ENCODE data around the gene ZNF433. TPM values are rescaled to one million over a fixed set of nuclear protein-coding genes. Genes with fewer than 3 reads are reported as not detected.

ZNF433 gene
- polyA plus RNA-seq, 1 of the 3 experiments (the other 2 are of a cell fraction), result 1.9 TPM

GRCh38 chr19:11978492-11979100 lies 56.9 kb downstream of the ZNF433 start (continued):
- TF ChIP-seq RXRA (IDR thresholded peaks at IDR 0.05; ENCODE audit: borderline replicate concordance, low read depth), result no peak
- no peak for TF ChIP-seq POLR2AphosphoS5 (IDR thresholded peaks at IDR 0.05; ENCODE audit: low read depth, low read length)
- no peak for TF ChIP-seq CTCF (IDR thresholded peaks at IDR 0.05)
- TF ChIP-seq FOXJ3 (CRISPR knock-in tag; IDR thresholded peaks at IDR 0.05), result no peak
- TF ChIP-seq RCOR1 (IDR thresholded peaks at IDR 0.05; ENCODE audit: low read length), result no peak
- no peak for TF ChIP-seq IRF3 (IDR thresholded peaks at IDR 0.05; ENCODE audit: low read depth, low read length)
- no peak for TF ChIP-seq SMC3 (IDR thresholded peaks at IDR 0.05; ENCODE audit: low read depth, low read length)
- TF ChIP-seq MEF2A (IDR thresholded peaks at IDR 0.05; ENCODE audit: borderline replicate concordance, low read depth), result no peak

- no peak overlapping the region for H3K4me3 ChIP-seq (ENCODE audit: low read depth in 2 of 2, low read length in 1 of 2)
- no peaks in the 10 kb centered on the region for H3K9me2 ChIP-seq
- no peak overlapping the region for H2AFZ ChIP-seq (ENCODE audit: low read depth)
- H3K27ac ChIP-seq (ENCODE audit: low read depth in 2 of 2, low read length in 1 of 2), result no peak overlapping the region
- H3K9ac ChIP-seq, result no peak overlapping the region
- no peak overlapping the region for H3K4me2 ChIP-seq
- H4K20me1 ChIP-seq (ENCODE audit: insufficient read depth), result no peaks in the 10 kb centered on the region
- no peaks in the 10 kb centered on the region for H3F3A ChIP-seq (replicated peaks; ENCODE audit: insufficient read depth)
- DNase-seq, result no peak
- no peaks in the 10 kb centered on the region for H3K36me3 ChIP-seq (replicated peaks in 1 of 2; ENCODE audit: control insufficient read depth in 1 of 2, insufficient read depth in 2 of 2, low read length in 1 of 2)
- no peaks in the 10 kb centered on the region for H3K27me3 ChIP-seq (ENCODE audit: insufficient read depth)
- WGBS (ENCODE audit: low lambda C conversion rate), result 45% methylated on average over 5 of the region's 5 CpGs
- no peaks in the 10 kb centered on the region for H3K79me2 ChIP-seq (ENCODE audit: insufficient read depth)
- no peak for TF ChIP-seq SMC3 (IDR thresholded peaks at IDR 0.05; ENCODE audit: low read depth, low read length)
- CTCF ChIA-PET, result no interaction called here
- no peaks in the 10 kb centered on the region for H3K9me3 ChIP-seq
- H3K4me1 ChIP-seq (ENCODE audit: control insufficient read depth in 1 of 2, insufficient read depth in 2 of 2, low read depth in 1 of 2, low read length in 1 of 2), result no peaks in the 10 kb centered on the region
- POLR2A ChIA-PET, result no interaction called here
Measured at GRCh38 chr19:11973019-11973810, 62.3 kb downstream of the ZNF433 start.

- Histone ChIP-seq H2AFZ (ENCODE audit: low read depth) (no peak overlapping the region), H3K9me3 (no peaks in the 10 kb centered on the region), H3K9ac (no peak overlapping the region), H3K4me2 (no peak overlapping the region), H3K4me1 (ENCODE audit: control insufficient read depth in 1 of 2, insufficient read depth in 2 of 2, low read depth in 1 of 2, low read length in 1 of 2) (no peaks in the 10 kb centered on the region), H3K36me3 (replicated peaks in 1 of 2; ENCODE audit: control insufficient read depth in 1 of 2, insufficient read depth in 2 of 2, low read length in 1 of 2) (no peaks in the 10 kb centered on the region), H3K79me2 (ENCODE audit: insufficient read depth) (no peaks in the 10 kb centered on the region), H3K27ac (ENCODE audit: low read depth in 2 of 2, low read length in 1 of 2) (no peak overlapping the region), H3F3A (replicated peaks; ENCODE audit: insufficient read depth) (no peaks in the 10 kb centered on the region), H3K9me2 (no peaks in the 10 kb centered on the region), H4K20me1 (ENCODE audit: insufficient read depth) (no peaks in the 10 kb centered on the region), H3K4me3 (ENCODE audit: low read depth in 2 of 2, low read length in 1 of 2) (no peak overlapping the region), H3K27me3 (ENCODE audit: insufficient read depth) (no peaks in the 10 kb centered on the region)
- CTCF ChIA-PET, result interaction anchor here (1.1 to 1.3 kb wide), 2 partner anchors 18 to 173 kb away, joined by 3 to 7 read pairs; no protein-coding TSS in a partner anchor
- TF ChIP-seq FOSL2 (IDR thresholded peaks at IDR 0.05; ENCODE audit: borderline replicate concordance, low read depth), result no peak
- no peak for TF ChIP-seq USF1 (IDR thresholded peaks at IDR 0.05; ENCODE audit: borderline replicate concordance, low read depth)
- no peak for DNase-seq
- 36% methylated on average over 2 of the region's 2 CpGs for WGBS (ENCODE audit: low lambda C conversion rate)
- POLR2A ChIA-PET, result no interaction called here
Measured at GRCh38 chr19:11971041-11971440, 64.4 kb downstream of the ZNF433 start.

All from SK-N-SH (cell line).